Stimulated activated CD8-positive, alpha-beta memory T cell treated with anti-CD3 and anti-CD28 coated beads, Interleukin-15, amount 100 ng/mL, for 4 hours (primary cell): Measurements from ENCODE around the gene PSAT1.

ENCODE experiments used
- DNase-seq, 2 donors: peaks; one replicate each; pipeline ENCODE4 v3.0.0-alpha.2; 2020; ENCODE audit warnings: low read depth in 2 of 2

PSAT1 gene

GRCh38 chr9:78316166-78316892 is 19.4 kb downstream of the PSAT1 start:
- DNase-seq = no peak

GRCh38 chr9:78319197-78320029 is 22.5 kb downstream of the PSAT1 start:
- DNase-seq = no peak

- DNase-seq = no peak
Observed at GRCh38 chr9:78320030-78320693, 23.2 kb downstream of the PSAT1 start.

- no peak for DNase-seq
Observed at GRCh38 chr9:78320875-78321496, 24.1 kb downstream of the PSAT1 start.

GRCh38 chr9:78321505-78321904 is 24.6 kb downstream of the PSAT1 start:
- no peak for DNase-seq

GRCh38 chr9:78324068-78324650 is 27.2 kb downstream of the PSAT1 start:
- no peak for DNase-seq

GRCh38 chr9:78324682-78325081 is 27.8 kb downstream of the PSAT1 start:
- DNase-seq = no peak

GRCh38 chr9:78325343-78325742 is 28.4 kb downstream of the PSAT1 start:
- DNase-seq = no peak

- DNase-seq = no peak
Observed at GRCh38 chr9:78325846-78326360, 29.0 kb downstream of the PSAT1 start.

- DNase-seq = no peak
Observed at GRCh38 chr9:78326564-78326963, 29.6 kb downstream of the PSAT1 start.

GRCh38 chr9:78332381-78332780 is 35.5 kb downstream of the PSAT1 start:
- no peak for DNase-seq

- DNase-seq = no peak
Observed at GRCh38 chr9:78348848-78349247, 51.9 kb downstream of the PSAT1 start.

- no peak for DNase-seq
Observed at GRCh38 chr9:78351816-78352215, 54.9 kb downstream of the PSAT1 start.

- no peak for DNase-seq
Observed at GRCh38 chr9:78354324-78354973, 57.5 kb downstream of the PSAT1 start.

- no peak for DNase-seq
Observed at GRCh38 chr9:78354989-78355388, 58.1 kb downstream of the PSAT1 start.

GRCh38 chr9:78356634-78357033 is 59.7 kb downstream of the PSAT1 start:
- DNase-seq = no peak

- no peak for DNase-seq
Observed at GRCh38 chr9:78357165-78357873, 60.4 kb downstream of the PSAT1 start.

- no peak for DNase-seq
Observed at GRCh38 chr9:78358329-78359051, 61.6 kb downstream of the PSAT1 start.

- no peak for DNase-seq
Observed at GRCh38 chr9:78363221-78363620, 66.3 kb downstream of the PSAT1 start.
